H1 (cell line): ENCODE data around the gene RRM2.

ENCODE experiments used
- EP300 ChIP-seq, 2 experiments: IDR thresholded peaks; 1 replicate in 1 of 2; 2 replicates in 1 of 2; pipeline ENCODE4 v1.6.1; 2011 to 2012; ENCODE audit warnings: low read depth in 2 of 2, low read length in 2 of 2, mild to moderate bottlenecking in 2 of 2, borderline replicate concordance in 1 of 2, inconsistent platforms in 1 of 2, moderate library complexity in 1 of 2
- EZH2 ChIP-seq: fragments of 200-600 bp; sonication (generic); IDR thresholded peaks from 2 replicates; pipeline ENCODE4 v1.7.1; 2012; ENCODE audit warnings: low read depth, mild to moderate bottlenecking, moderate library complexity, low read length, inconsistent platforms; ENCODE audit not compliant: severe bottlenecking
- KDM1A ChIP-seq: fragments of 200-600, 300-600 bp; sonication (generic); IDR thresholded peaks from 2 replicates; pipeline ENCODE4 v1.7.1; 2016; ENCODE audit warnings: mild to moderate bottlenecking, low read length, borderline replicate concordance
- NRF1 ChIP-seq: IDR thresholded peaks from 2 replicates; pipeline ENCODE4 v1.6.1; 2011; ENCODE audit warnings: mild to moderate bottlenecking, low read depth, low read length, improper control_type of control experiment
- SRF ChIP-seq: IDR thresholded peaks from 2 replicates; pipeline ENCODE4 v1.6.1; 2011; ENCODE audit warnings: mild to moderate bottlenecking, low read depth, low read length, moderate library complexity
- TCF12 ChIP-seq: IDR thresholded peaks from 2 replicates; pipeline ENCODE4 v1.6.1; 2011; ENCODE audit warnings: low read depth, mild to moderate bottlenecking, low read length
- ZNF274 ChIP-seq: IDR thresholded peaks from 2 replicates; pipeline ENCODE4 v1.7.0; 2012; ENCODE audit warnings: low read length, borderline replicate concordance; ENCODE audit errors: extremely low read depth
- TF ChIP-seq, protein P1 (sequence below): IDR thresholded peaks from 2 replicates; pipeline ENCODE4 v1.6.1; 2011; ENCODE audit warnings: low read depth, mild to moderate bottlenecking, low read length; ENCODE audit not compliant: insufficient read depth

DNA sequence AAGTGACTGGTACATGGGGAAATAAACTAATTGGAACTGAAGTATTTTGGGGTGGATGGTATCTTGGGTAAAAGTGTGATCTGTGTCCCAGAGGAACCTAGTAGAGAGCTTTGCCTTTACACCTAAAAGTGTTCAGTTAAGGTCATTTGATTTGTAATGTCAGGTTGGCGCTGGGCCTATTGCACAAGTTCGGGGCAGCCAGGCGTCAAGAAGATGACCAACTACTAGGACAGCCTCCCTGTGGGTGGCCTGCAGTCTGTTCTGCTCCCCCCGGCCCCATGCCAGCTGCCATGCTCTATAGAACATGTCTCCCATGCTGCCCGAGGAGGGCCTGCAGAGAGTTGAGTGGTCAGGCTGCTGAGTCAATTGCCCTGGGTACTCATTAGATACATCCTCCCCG is 10.1 kb downstream of the RRM2 start:
- TF ChIP-seq KDM1A (no peak), NRF1 (no peak), TCF12 (no peak), SRF (no peak), EP300 (IDR thresholded peaks at IDR 0.05; ENCODE audit: borderline replicate concordance in 1 of 2, low read depth in 2 of 2, low read length in 2 of 2) (no peak), ZNF274 (no peak), EZH2 (no peak)
- TF ChIP-seq, protein P1, sequence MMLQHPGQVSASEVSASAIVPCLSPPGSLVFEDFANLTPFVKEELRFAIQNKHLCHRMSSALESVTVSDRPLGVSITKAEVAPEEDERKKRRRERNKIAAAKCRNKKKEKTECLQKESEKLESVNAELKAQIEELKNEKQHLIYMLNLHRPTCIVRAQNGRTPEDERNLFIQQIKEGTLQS, result no peak
